Measurements from ENCODE around the gene PIP5K1B. TPM values are rescaled to one million over a fixed set of nuclear protein-coding genes. Genes with fewer than 3 reads are reported as not detected.
A peak's percentile ranks its signal among the peaks of the same experiment; 100 is the strongest.

PIP5K1B gene
- total and polyA plus RNA-seq, 2 of the 13 experiments (the other 11 are each of a cell fraction or from before 2014, with no cell fraction given): 15.8 to 17.5 TPM

DNA sequence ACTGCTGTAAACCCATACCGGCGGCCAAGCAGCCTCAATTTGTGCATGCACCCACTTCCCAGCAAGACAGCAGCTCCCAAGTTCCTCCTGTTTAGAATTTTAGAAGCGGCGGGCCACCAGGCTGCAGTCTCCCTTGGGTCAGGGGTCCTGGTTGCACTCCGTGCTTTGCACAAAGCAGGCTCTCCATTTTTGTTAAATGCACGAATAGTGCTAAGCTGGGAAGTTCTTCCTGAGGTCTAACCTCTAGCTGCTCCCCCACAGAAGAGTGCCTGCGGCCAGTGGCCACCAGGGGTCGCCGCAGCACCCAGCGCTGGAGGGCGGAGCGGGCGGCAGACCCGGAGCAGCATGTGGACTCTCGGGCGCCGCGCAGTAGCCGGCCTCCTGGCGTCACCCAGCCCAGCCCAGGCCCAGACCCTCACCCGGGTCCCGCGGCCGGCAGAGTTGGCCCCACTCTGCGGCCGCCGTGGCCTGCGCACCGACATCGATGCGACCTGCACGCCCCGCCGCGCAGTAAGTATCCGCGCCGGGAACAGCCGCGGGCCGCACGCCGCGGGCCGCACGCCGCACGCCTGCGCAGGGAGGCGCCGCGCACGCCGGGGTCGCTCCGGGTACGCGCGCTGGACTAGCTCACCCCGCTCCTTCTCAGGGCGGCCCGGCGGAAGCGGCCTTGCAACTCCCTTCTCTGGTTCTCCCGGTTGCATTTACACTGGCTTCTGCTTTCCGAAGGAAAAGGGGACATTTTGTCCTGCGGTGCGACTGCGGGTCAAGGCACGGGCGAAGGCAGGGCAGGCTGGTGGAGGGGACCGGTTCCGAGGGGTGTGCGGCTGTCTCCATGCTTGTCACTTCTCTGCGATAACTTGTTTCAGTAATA lies 330.6 kb downstream of the PIP5K1B start, which contains the start of gene FXN (continued):
- 0 out of 2 replicates have a peak, but pooled peaks have one; percentile 51 for TF ChIP-seq ZNF292 (CRISPR knock-in tag; IDR thresholded peaks at IDR 0.05; ENCODE audit: borderline replicate concordance, low read depth)
- no peak for TF ChIP-seq SP2 (CRISPR knock-in tag; IDR thresholded peaks at IDR 0.05)
- peak; percentile 46; the same call in 1 of the 2 replicates for TF ChIP-seq ZNF501 (CRISPR knock-in tag; IDR thresholded peaks at IDR 0.05)
- no peak for TF ChIP-seq ZNF570 (CRISPR knock-in tag; IDR thresholded peaks at IDR 0.05; ENCODE audit: borderline replicate concordance)
- TF ChIP-seq KMT2B (CRISPR knock-in tag; IDR thresholded peaks at IDR 0.05): no peak; the same call in none of the 2 replicates
- no peak for TF ChIP-seq PHF20 (CRISPR knock-in tag; IDR thresholded peaks at IDR 0.05)
- TF ChIP-seq HMG20B (CRISPR knock-in tag; conservative IDR thresholded peaks at IDR 0.05): no peak
- TF ChIP-seq ZNF772 (CRISPR knock-in tag; IDR thresholded peaks at IDR 0.05): peak; percentile 26; the same call in 1 of the 2 replicates
- peak; percentile 57; the same call in 1 of the 2 replicates for TF ChIP-seq ZBTB38 (CRISPR knock-in tag; IDR thresholded peaks at IDR 0.05)
- TF ChIP-seq ZMYM2 (CRISPR knock-in tag; IDR thresholded peaks at IDR 0.05): peak; percentile 63; the same call in 1 of the 2 replicates
- peak; percentile 75; the same call in 1 of the 2 replicates for TF ChIP-seq ZNF253 (CRISPR knock-in tag; IDR thresholded peaks at IDR 0.05; ENCODE audit: borderline replicate concordance)
- TF ChIP-seq NR2C2 (CRISPR knock-in tag; IDR thresholded peaks at IDR 0.05; ENCODE audit: borderline replicate concordance): 0 out of 2 replicates have a peak, but pooled peaks have one; percentile 34
- TF ChIP-seq FOXP1 (IDR thresholded peaks at IDR 0.05): no peak
- TF ChIP-seq FOXP1 (CRISPR knock-in tag; IDR thresholded peaks at IDR 0.05): no peak
- peak; percentile 86 for TF ChIP-seq ZNF556 (CRISPR knock-in tag; IDR thresholded peaks at IDR 0.05; ENCODE audit: borderline replicate concordance)
- 0 out of 2 replicates have a peak, but pooled peaks have one; percentile 47 for TF ChIP-seq RELA (CRISPR knock-in tag; IDR thresholded peaks at IDR 0.05)
- TF ChIP-seq HHEX (CRISPR knock-in tag; IDR thresholded peaks at IDR 0.05): no peak
- TF ChIP-seq WIZ (CRISPR knock-in tag; IDR thresholded peaks at IDR 0.05): peak; percentile 18; the same call in 1 of the 2 replicates
- TF ChIP-seq, protein P1, sequence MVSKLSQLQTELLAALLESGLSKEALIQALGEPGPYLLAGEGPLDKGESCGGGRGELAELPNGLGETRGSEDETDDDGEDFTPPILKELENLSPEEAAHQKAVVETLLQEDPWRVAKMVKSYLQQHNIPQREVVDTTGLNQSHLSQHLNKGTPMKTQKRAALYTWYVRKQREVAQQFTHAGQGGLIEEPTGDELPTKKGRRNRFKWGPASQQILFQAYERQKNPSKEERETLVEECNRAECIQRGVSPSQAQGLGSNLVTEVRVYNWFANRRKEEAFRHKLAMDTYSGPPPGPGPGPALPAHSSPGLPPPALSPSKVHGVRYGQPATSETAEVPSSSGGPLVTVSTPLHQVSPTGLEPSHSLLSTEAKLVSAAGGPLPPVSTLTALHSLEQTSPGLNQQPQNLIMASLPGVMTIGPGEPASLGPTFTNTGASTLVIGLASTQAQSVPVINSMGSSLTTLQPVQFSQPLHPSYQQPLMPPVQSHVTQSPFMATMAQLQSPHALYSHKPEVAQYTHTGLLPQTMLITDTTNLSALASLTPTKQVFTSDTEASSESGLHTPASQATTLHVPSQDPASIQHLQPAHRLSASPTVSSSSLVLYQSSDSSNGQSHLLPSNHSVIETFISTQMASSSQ (IDR thresholded peaks at IDR 0.05; ENCODE audit: low read depth): no peak
- TF ChIP-seq, protein P1 (CRISPR knock-in tag; IDR thresholded peaks at IDR 0.05; ENCODE audit: borderline replicate concordance): peak; percentile 17; the same call in 1 of the 2 replicates
- TF ChIP-seq ZBTB21 (CRISPR knock-in tag; IDR thresholded peaks at IDR 0.05): peak; percentile 56; the same call in 1 of the 2 replicates
- TF ChIP-seq AKAP8 (CRISPR knock-in tag; IDR thresholded peaks at IDR 0.05): no peak
- no peak for TF ChIP-seq SOX6 (IDR thresholded peaks at IDR 0.05)
- TF ChIP-seq SOX6 (CRISPR knock-in tag; IDR thresholded peaks at IDR 0.05): peak; percentile 25; the same call in 1 of the 2 replicates
- no peak for TF ChIP-seq HNRNPL (IDR thresholded peaks at IDR 0.05; ENCODE audit: low read depth, low read length)
- no peak for TF ChIP-seq PAF1 (CRISPR knock-in tag; IDR thresholded peaks at IDR 0.05)
- TF ChIP-seq, protein P2, sequence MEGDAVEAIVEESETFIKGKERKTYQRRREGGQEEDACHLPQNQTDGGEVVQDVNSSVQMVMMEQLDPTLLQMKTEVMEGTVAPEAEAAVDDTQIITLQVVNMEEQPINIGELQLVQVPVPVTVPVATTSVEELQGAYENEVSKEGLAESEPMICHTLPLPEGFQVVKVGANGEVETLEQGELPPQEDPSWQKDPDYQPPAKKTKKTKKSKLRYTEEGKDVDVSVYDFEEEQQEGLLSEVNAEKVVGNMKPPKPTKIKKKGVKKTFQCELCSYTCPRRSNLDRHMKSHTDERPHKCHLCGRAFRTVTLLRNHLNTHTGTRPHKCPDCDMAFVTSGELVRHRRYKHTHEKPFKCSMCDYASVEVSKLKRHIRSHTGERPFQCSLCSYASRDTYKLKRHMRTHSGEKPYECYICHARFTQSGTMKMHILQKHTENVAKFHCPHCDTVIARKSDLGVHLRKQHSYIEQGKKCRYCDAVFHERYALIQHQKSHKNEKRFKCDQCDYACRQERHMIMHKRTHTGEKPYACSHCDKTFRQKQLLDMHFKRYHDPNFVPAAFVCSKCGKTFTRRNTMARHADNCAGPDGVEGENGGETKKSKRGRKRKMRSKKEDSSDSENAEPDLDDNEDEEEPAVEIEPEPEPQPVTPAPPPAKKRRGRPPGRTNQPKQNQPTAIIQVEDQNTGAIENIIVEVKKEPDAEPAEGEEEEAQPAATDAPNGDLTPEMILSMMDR (CRISPR knock-in tag; IDR thresholded peaks at IDR 0.05): peak; percentile 96
